RWPE1 (cell line): ENCODE results near the gene ROR1.

ENCODE experiments used
- CTCF ChIA-PET: fragments of 350-600 bp; sonication (Branson Sonifier 250); formaldehyde crosslinking; extraction: SDS; loops from one replicate; lab custom pipeline; 2021; lab: Yijun Ruan, JAX
- POLR2A ChIA-PET: fragments of 400-600 bp; formaldehyde crosslinking; extraction: SDS; loops from one replicate; lab custom pipeline; 2020; ENCODE audit warnings: antibody characterized with exemption; ENCODE audit not compliant: low non-redundant PET; lab: Yijun Ruan, JAX
- DNase-seq: peaks from one replicate; pipeline ENCODE4 v3.0.0; 2012; ENCODE audit warnings: low spot score
- H3K27ac ChIP-seq: fragments of 450-650 bp; 2 replicates; pipeline ENCODE4 v1.5.1; 2017
- TF ChIP-seq, protein P1 (sequence below): fragments of 450-650 bp; conservative IDR thresholded peaks from 2 replicates; pipeline ENCODE4 v1.5.1; 2017; ENCODE audit warnings: low read depth, mild to moderate bottlenecking

ROR1 gene

DNA sequence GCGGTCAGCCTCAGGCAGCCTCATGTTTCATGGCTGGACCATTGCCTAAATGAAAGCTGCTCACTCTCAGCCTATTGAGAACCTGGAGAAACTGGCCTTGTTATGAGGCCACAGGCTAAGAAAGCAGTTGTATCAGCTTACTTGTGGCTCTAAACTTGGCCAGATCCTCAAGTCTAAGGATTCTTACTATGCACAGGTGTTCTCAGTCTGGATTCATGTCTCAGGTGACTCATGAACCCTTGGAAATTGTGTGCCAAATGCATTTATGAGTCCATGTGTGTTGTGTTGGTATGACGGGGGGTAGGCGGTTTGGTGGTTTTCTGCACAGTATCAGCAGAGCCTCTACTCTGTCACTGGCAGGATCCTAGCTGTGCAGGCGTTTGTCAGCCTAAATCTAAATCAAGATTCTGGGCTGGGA, 90.4 kb downstream of the ROR1 start:
- TF ChIP-seq, protein P1, sequence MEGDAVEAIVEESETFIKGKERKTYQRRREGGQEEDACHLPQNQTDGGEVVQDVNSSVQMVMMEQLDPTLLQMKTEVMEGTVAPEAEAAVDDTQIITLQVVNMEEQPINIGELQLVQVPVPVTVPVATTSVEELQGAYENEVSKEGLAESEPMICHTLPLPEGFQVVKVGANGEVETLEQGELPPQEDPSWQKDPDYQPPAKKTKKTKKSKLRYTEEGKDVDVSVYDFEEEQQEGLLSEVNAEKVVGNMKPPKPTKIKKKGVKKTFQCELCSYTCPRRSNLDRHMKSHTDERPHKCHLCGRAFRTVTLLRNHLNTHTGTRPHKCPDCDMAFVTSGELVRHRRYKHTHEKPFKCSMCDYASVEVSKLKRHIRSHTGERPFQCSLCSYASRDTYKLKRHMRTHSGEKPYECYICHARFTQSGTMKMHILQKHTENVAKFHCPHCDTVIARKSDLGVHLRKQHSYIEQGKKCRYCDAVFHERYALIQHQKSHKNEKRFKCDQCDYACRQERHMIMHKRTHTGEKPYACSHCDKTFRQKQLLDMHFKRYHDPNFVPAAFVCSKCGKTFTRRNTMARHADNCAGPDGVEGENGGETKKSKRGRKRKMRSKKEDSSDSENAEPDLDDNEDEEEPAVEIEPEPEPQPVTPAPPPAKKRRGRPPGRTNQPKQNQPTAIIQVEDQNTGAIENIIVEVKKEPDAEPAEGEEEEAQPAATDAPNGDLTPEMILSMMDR, result no peak
- no peak overlapping the region for H3K27ac ChIP-seq
- ChIA-PET CTCF (interaction anchor here (0.6 to 1.2 kb wide), 2 partner anchors 16 to 90 kb away, joined by 3 to 5 read pairs; no protein-coding TSS in a partner anchor), POLR2A (no interaction called here)
- no peak for DNase-seq

GRCh38 chr1:63865561-63865960, 91.7 kb downstream of the ROR1 start:
- DNase-seq, result no peak
- CTCF ChIA-PET, result no interaction called here
- POLR2A ChIA-PET, result no interaction called here
- no peak overlapping the region for H3K27ac ChIP-seq
- TF ChIP-seq, protein P1, result no peak

GRCh38 chr1:63866084-63866483, 92.3 kb downstream of the ROR1 start:
- H3K27ac ChIP-seq, result no peak overlapping the region
- ChIA-PET CTCF (interaction anchor here (0.7 kb wide), 1 partner anchor 465 kb away, joined by 3 read pairs; no protein-coding TSS in a partner anchor), POLR2A (no interaction called here)
- DNase-seq, result no peak
- TF ChIP-seq, protein P1, result no peak

- ChIA-PET POLR2A (no interaction called here), CTCF (interaction anchor here (0.6 kb wide), 1 partner anchor 30 kb away, joined by 3 read pairs; no protein-coding TSS in a partner anchor)
- DNase-seq, result no peak
- H3K27ac ChIP-seq, result no peak overlapping the region
- TF ChIP-seq, protein P1, result no peak
These were observed 93.8 kb downstream of the ROR1 start for GRCh38 chr1:63867429-63868176.

DNA sequence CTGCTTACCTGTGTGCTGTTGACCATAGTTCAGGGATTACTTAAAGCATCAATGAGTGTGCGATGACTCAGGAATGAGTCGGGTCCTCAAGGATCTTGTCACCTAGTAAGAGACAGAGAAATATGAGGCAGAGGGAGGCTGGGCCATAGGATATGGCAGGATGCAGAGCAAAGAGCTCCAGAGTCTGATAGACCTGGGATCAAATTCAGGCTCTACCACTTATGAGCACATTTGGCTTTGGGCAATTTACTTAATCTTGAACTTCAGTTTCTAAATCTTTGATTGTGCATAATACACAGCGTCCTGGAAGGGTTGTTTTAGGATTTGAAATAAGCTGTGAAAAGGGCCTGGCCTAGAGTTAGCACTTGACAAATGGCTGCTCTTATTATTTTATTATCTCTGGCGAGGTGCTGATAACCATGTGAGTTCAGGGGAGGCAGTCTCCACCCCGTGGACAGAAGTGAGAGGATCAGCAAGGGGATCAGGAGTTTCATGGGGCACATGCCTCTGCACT, 94.5 kb downstream of the ROR1 start:
- POLR2A ChIA-PET, result no interaction called here
- no peak overlapping the region for H3K27ac ChIP-seq
- DNase-seq, result peak; percentile 70
- CTCF ChIA-PET, result no interaction called here
- TF ChIP-seq, protein P1, result no peak

GRCh38 chr1:63870152-63870551, 96.3 kb downstream of the ROR1 start:
- CTCF ChIA-PET, result interaction anchor here (0.6 kb wide), 1 partner anchor 97 kb away, joined by 4 read pairs; no protein-coding TSS in a partner anchor
- POLR2A ChIA-PET, result no interaction called here
- DNase-seq, result no peak
- TF ChIP-seq, protein P1, result no peak
- H3K27ac ChIP-seq, result no peak overlapping the region
